Keratinocyte (primary cell): ENCODE measurements around the gene GALNT7.

ENCODE experiments used
- CTCF ChIP-seq, 3 experiments: IDR thresholded peaks in 1 of 3; conservative IDR thresholded peaks in 1 of 3; optimal IDR thresholded peaks in 1 of 3; 2 replicates in 2 of 3; 3 replicates in 1 of 3; pipeline versions ENCODE3 to v1.5.1; 2011; ENCODE audit warnings: low read length in 3 of 3, mild to moderate bottlenecking in 3 of 3, moderate library complexity in 2 of 3, control low read depth in 1 of 3, inconsistent platforms in 1 of 3; ENCODE audit not compliant: insufficient read depth in 2 of 3; ENCODE audit errors: extremely low read depth in 1 of 3
- EZH2 ChIP-seq: IDR thresholded peaks from one replicate; pipeline ENCODE4 v1.6.1; 2012; ENCODE audit warnings: inconsistent platforms, mild to moderate bottlenecking, low read length, moderate library complexity

DNA sequence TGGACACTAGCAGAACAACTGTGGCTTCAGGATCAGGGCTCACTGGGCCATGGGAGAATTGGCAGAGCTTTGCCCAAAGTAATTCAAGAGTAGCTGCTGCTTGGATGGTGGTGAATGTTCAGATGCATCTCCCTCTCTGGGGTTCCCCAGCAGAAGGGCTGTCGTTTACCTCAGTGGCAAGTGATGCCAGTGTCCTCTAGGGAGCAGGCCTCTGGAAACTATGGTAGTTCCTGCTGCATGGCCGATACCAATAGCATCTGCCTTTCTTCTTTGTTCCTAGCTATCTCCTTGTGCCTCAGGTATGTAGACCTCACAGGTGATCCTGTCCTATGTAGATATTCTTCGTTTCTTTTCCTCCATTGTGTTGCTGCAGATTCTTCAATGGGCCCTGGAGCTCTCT lies 139.2 kb downstream of the GALNT7 start:
- TF ChIP-seq CTCF (optimal IDR thresholded peaks at IDR 0.05 in 1 of 3, IDR thresholded peaks at IDR 0.05 in 1 of 3, conservative IDR thresholded peaks at IDR 0.05 in 1 of 3; ENCODE audit: extremely low read depth in 1 of 3, insufficient read depth in 2 of 3, low read length in 3 of 3) (no peak), EZH2 (no peak)
